ENCODE measurements around the gene PP2D1. TPM values are rescaled to one million over a fixed set of nuclear protein-coding genes. Genes with fewer than 3 reads are reported as not detected.

PP2D1 gene
- total and polyA plus RNA-seq, 9 of the 15 experiments (the other 6 are each of a cell fraction or from before 2014, with no cell fraction given): 0.07 to 0.10 TPM; not detected in 7

DNA sequence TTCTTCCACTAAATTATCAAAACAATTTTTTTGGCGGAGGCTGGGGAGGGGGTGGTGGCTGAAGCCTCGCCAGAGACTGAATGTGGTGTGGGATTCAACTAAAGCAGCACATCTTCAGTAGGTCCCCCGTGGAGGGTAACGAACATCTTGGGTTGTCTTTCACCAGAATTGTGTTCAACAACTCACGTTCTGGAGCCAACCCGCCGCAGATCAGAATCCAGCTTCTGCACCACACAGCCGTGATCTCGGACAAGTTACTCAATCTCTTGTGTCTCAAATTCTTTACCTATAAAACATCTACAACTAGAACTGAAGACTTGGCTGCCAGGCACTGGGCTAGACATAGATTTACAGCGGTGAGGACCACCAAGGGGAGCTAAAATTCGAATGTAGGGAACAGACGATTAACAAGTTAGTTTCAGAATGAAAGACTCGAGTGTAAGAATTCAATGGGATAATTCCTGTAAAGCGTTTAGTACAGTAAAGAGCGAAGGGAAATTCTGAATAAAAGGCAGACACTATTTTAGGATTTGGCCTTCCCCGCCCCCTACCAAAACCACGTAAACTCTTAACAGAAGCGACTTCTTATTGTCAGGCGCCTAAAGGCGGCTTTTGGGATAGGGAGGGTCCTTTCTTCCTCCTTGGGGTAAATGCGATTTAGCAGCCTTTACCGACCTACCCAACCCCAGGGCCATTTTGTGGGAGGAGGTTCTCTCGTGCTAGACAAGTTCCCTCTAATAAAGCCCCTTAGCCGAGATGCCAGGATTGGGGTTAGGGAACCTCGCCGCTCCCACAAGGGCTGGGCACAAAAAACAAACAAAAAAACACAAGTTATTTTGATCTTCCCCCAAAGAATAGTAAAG lies 65.9 kb downstream of the PP2D1 start (continued):
- no peak for TF ChIP-seq PTBP1 (IDR thresholded peaks at IDR 0.05; ENCODE audit: low read depth, low read length)
- TF ChIP-seq, protein P1, sequence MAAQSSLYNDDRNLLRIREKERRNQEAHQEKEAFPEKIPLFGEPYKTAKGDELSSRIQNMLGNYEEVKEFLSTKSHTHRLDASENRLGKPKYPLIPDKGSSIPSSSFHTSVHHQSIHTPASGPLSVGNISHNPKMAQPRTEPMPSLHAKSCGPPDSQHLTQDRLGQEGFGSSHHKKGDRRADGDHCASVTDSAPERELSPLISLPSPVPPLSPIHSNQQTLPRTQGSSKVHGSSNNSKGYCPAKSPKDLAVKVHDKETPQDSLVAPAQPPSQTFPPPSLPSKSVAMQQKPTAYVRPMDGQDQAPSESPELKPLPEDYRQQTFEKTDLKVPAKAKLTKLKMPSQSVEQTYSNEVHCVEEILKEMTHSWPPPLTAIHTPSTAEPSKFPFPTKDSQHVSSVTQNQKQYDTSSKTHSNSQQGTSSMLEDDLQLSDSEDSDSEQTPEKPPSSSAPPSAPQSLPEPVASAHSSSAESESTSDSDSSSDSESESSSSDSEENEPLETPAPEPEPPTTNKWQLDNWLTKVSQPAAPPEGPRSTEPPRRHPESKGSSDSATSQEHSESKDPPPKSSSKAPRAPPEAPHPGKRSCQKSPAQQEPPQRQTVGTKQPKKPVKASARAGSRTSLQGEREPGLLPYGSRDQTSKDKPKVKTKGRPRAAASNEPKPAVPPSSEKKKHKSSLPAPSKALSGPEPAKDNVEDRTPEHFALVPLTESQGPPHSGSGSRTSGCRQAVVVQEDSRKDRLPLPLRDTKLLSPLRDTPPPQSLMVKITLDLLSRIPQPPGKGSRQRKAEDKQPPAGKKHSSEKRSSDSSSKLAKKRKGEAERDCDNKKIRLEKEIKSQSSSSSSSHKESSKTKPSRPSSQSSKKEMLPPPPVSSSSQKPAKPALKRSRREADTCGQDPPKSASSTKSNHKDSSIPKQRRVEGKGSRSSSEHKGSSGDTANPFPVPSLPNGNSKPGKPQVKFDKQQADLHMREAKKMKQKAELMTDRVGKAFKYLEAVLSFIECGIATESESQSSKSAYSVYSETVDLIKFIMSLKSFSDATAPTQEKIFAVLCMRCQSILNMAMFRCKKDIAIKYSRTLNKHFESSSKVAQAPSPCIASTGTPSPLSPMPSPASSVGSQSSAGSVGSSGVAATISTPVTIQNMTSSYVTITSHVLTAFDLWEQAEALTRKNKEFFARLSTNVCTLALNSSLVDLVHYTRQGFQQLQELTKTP (IDR thresholded peaks at IDR 0.05; ENCODE audit: low read depth in 1 of 2, partially characterized antibody in 2 of 2): no peak
- TF ChIP-seq, protein P2, sequence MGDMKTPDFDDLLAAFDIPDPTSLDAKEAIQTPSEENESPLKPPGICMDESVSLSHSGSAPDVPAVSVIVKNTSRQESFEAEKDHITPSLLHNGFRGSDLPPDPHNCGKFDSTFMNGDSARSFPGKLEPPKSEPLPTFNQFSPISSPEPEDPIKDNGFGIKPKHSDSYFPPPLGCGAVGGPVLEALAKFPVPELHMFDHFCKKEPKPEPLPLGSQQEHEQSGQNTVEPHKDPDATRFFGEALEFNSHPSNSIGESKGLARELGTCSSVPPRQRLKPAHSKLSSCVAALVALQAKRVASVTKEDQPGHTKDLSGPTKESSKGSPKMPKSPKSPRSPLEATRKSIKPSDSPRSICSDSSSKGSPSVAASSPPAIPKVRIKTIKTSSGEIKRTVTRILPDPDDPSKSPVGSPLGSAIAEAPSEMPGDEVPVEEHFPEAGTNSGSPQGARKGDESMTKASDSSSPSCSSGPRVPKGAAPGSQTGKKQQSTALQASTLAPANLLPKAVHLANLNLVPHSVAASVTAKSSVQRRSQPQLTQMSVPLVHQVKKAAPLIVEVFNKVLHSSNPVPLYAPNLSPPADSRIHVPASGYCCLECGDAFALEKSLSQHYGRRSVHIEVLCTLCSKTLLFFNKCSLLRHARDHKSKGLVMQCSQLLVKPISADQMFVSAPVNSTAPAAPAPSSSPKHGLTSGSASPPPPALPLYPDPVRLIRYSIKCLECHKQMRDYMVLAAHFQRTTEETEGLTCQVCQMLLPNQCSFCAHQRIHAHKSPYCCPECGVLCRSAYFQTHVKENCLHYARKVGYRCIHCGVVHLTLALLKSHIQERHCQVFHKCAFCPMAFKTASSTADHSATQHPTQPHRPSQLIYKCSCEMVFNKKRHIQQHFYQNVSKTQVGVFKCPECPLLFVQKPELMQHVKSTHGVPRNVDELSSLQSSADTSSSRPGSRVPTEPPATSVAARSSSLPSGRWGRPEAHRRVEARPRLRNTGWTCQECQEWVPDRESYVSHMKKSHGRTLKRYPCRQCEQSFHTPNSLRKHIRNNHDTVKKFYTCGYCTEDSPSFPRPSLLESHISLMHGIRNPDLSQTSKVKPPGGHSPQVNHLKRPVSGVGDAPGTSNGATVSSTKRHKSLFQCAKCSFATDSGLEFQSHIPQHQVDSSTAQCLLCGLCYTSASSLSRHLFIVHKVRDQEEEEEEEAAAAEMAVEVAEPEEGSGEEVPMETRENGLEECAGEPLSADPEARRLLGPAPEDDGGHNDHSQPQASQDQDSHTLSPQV (IDR thresholded peaks at IDR 0.05): peak; percentile 66; the same call in 1 of the 2 replicates
- TF ChIP-seq DMBX1 (CRISPR knock-in tag; IDR thresholded peaks at IDR 0.05; ENCODE audit: borderline replicate concordance): 0 out of 2 replicates have a peak, but pooled peaks have one; percentile 62
- TF ChIP-seq ZNF239 (CRISPR knock-in tag; IDR thresholded peaks at IDR 0.05): peak; percentile 32; the same call in 1 of the 2 replicates
- no peak for TF ChIP-seq ASH1L (IDR thresholded peaks at IDR 0.05; ENCODE audit: borderline replicate concordance, low read depth, partially characterized antibody)
- TF ChIP-seq, protein P3, sequence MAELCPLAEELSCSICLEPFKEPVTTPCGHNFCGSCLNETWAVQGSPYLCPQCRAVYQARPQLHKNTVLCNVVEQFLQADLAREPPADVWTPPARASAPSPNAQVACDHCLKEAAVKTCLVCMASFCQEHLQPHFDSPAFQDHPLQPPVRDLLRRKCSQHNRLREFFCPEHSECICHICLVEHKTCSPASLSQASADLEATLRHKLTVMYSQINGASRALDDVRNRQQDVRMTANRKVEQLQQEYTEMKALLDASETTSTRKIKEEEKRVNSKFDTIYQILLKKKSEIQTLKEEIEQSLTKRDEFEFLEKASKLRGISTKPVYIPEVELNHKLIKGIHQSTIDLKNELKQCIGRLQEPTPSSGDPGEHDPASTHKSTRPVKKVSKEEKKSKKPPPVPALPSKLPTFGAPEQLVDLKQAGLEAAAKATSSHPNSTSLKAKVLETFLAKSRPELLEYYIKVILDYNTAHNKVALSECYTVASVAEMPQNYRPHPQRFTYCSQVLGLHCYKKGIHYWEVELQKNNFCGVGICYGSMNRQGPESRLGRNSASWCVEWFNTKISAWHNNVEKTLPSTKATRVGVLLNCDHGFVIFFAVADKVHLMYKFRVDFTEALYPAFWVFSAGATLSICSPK (IDR thresholded peaks at IDR 0.05; ENCODE audit: borderline replicate concordance): 0 out of 2 replicates have a peak, but pooled peaks have one; percentile 52

Data from K562 (cell line).